Stimulated activated CD8-positive, alpha-beta memory T cell treated with anti-CD3 and anti-CD28 coated beads, Interleukin-12 subunit alpha, Interleukin-12 subunit beta, amount 100 ng/mL, for 1 hour (primary cell): Measurements from ENCODE around the gene KANSL1L.

Experiments used
- DNase-seq: peaks from one replicate; pipeline ENCODE4 v3.0.0-alpha.2; 2020; ENCODE audit warnings: low read depth

The KANSL1L gene

DNA sequence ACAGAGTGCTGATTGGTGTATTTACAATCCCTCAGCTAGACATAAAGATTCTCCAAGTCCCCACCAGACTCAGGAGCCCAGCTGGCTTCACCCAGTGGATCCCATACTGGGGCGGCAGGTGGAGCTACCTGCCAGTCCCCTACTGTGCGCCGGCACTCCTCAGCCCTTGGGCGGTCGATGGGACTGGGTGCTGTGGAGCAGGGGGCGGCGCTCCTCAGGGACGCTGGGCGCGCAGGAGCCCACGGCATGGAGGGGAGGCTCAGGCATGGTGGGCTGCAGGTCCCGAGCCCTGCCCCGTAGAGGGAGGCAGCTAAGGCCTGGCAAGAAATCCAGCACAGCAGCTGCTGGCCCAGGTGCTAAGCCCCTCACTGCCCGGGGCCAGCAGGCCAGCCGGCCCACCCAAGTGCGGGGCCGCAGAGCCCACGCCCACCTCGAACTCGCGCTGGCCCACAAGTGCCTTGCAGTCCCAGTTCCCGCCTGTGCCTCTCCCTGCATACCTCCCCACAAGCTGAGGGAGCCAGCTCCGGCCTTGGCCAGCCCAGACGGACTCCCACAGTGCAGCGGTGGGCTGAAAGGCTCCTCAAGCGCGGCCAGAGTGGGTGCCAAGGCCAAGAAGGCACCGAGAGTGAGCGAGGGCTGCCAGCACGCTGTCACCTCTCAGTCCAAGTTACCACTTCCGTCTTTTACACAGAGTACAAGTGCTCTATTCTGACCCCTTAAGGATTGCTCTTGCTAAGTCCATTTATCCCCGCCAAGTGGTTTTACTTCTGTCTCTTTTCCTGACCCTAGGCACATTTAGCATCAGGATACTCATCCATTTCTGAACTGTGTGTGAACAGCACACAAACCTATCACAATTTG lies 170.5 kb downstream of the KANSL1L start:
- DNase-seq, result no peak

DNA sequence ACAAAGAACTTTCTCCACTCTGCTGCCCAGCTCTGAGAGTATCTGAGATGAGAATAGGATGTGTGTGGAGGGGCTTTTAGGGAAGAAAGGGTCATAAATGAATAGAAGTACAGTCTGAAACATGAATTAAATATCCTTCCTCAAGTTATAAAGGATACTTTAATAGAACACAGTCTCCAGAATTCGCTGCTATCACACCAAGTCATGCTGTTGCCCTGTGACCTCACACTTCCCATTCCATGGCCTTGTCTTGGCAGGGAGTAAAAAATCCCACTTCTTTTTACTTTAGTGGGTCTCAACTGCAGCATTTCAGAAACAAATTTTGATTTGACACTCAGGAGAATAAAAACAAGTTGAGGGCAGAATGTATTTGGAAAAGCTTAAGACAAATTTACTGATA lies 172.6 kb downstream of the KANSL1L start:
- DNase-seq, result no peak

DNA sequence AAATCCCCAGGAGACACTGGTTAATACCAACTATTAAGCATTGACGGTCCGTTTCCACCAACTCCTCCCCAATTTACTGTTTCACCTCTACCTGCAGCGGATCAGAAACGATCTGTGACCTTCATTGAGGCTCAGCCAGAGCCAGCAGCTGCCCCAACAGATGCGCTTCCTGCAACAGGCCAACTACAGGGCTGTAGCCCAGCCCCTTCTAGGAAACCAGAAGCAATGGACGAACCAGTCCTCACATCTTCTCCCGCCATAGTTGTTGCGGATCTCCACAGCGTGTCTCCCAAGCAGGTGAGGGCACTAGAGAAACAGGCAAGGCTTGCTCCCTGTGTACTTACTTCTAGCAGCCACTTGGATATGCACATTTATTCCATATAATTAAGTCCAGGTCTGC lies 177.2 kb downstream of the KANSL1L start:
- DNase-seq, result no peak

DNA sequence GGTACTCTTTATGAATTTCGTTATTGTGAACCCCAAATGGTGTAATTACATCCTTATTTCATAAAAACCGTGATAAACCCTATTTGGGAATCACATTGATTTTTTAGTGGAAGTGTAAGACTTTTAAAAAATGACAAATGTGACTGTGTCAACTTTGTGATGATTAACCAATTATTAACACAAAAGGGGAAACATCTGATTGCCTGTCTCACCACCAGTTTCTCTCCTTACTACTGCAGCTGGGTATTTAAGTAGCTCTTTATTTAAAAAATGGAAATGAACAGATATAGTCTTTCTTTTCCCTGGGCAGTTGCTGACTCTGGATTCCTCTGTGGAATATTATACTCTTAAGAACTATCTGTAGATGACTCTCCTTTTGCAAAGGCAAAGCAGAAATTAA lies 180.4 kb downstream of the KANSL1L start:
- DNase-seq, result no peak

DNA sequence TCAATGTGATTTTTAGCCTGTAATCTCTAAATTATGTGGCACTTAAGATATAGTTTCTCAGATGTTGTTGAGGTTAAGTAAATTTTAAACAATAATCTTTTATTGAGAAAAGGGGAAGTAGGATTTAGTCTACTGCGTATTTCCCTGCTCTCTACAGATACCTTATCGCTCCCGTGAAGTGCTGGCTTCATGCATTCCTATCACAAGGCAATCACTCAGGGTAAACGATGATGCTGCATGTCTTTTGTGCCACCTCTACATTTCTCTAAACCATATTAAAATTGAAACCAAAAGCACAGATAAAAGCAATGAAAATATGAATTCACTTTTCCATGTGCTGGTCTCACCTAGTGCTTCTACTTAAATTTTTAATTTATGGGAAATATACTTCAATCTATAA lies 183.2 kb downstream of the KANSL1L start:
- DNase-seq, result no peak

DNA sequence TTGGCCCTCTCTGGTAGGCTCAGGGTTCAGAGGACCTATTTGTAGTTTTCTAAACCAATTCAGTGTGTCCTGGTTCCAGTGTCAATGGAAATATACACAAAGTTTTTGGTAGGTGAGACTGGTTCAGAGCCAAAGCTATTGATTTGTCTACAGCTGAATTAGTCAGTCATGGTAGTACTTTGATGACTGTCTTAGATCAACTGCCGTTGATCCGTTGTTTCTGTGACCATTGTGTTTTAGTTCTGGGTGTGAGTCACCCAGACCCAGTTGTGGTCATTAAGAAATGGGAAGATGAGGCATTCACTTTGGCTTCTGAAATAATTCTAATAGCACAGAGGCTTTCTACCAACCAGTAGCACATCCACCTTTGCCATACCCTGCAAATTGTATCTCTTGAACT lies 184.8 kb downstream of the KANSL1L start:
- no peak for DNase-seq

DNA sequence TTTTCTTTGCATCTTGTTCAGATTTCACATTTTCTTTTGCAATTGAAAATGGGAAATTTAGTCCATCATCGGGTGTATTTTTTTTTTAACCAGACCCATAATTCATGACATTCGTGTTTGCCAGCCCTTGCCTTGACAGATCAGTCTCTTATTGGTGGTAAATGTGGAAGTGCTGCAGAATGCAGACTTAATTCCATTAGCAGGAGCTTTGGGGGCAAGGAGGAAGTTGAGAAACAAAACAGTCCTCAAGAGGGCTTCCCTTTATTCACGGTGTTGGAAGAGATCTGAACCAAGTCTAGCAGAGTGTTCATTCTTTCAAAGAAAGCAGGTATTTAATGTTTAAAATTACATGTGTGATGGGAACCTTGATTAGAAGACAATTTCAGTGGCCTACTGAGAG lies 185.3 kb downstream of the KANSL1L start:
- DNase-seq, result no peak

DNA sequence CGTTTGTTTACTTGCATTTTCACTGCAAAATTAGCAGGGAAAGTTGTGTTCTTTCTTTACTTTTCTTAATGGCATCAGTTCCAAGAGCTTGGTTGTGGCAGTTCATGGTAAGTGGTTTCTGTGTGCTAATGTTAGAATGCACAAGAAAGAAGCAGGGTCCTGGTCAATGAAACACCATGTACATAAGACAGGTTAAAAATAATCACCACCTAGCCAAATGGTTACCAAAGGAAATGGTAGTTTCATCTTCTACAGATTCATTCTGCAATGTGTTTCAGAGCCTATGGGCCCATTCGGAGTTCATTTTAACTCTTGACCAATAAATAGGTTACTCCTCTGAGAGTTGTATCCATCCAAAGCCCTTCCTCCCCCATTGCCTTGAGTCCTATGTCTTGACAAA lies 186.9 kb downstream of the KANSL1L start:
- no peak for DNase-seq

DNA sequence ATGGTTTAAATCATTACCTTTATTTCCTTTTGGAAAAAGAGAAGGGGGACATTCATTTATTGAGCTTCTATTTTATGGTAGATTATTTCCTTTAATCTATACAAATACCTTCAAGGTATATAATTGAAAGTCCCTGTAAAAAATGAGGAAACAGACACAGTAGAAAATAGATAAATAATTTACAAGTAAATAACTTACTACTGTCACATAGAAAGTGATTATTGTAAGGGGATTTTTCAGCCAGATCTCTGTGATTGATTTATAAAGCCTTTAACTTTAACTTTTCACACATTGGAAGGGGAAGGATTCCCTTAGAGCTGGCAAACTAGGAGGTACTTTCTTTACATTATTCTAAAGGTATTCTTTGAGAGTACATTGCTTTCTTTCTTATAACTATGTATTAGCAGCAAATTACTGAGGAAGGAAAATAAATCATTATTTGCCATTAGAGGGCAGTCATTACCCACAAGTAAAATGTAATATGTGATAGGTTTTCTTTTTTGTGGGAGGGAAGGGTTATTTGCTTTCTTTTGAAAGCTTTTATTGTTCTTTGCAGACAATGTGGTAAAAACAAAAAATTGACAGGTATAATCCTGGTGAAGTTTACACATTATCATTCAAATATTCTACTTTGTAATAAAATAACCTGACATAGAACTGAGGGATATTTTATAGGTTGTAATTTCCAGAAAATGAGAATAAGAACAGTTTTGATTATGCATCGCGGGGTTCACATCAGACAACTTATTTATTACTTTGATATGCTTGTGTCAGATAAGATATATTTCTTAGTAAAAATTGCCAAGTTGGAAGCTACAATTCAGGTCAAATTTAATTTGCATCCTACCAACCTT lies 193.6 kb downstream of the KANSL1L start:
- DNase-seq, result no peak

DNA sequence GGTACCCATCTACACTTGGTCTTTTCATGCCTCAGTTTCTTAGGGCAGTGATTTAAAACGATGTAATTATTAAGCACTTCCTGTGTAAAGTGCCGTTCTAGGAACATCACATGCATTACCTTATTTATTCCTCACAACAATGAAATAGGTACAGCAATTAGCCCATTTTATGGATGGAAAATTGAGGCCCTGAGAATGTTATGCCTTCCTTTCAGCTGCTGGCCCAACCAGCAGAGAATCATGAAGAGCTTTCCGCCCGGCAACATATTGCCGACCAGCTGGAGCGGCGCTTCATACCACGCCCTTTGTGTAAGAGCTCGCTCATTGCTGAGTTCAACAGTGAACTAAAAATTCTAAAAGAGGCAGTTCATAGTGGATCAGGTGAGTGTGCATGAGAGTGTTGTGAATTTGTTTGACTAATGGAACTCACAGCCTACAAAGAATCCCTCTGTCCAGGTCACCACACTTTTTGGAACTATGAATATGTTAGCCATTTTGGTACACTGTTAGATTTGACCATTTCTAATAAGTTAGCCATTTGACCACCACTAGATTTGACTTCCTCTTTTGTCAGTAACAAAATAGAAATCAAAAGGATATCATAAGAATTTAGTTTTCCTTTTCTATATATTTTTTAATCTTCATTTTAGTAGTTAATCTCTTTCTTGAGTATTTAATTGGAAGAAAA lies 194.4 kb downstream of the KANSL1L start:
- DNase-seq, result no peak

DNA sequence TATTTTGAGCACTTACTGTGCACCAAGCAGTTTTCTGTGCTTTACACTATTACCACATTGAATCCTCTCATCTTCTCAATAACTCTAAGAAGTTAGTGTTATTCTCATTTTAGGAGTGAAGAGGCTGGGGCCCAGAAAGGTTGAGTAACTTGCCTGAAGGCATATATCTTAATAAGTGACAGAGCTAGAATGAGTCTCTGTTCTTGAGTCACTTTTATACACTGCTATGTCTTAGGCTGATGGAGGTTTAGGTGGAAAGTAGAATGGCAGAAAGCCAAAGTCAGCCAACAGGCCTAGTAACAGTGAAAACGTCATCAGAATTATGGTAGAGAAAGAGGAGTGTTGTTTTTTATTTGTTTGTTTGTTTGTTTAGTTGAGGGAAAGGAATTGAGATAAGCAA lies 196.6 kb downstream of the KANSL1L start:
- no peak for DNase-seq

DNA sequence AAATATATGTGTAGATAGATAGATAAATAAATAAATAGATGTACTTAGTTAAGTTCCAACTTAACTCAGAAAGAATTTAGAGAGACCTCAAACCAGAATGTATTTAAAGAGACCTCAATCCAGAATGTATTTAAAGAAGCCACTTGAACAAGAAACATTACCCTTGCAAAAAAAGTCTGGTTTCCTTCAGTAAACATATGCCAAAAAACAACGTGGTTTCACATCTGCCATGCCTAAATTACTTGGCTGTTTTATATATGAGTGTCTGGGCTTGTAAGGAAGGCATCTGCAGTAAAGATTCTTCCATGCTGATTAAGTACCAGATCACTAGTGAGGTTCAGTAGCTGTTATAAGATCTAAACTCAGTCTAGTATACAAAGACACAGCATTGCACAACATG lies 197.9 kb downstream of the KANSL1L start:
- DNase-seq, result no peak
